ENCODE measurements around the gene CCDC9.

CCDC9 gene

DNA sequence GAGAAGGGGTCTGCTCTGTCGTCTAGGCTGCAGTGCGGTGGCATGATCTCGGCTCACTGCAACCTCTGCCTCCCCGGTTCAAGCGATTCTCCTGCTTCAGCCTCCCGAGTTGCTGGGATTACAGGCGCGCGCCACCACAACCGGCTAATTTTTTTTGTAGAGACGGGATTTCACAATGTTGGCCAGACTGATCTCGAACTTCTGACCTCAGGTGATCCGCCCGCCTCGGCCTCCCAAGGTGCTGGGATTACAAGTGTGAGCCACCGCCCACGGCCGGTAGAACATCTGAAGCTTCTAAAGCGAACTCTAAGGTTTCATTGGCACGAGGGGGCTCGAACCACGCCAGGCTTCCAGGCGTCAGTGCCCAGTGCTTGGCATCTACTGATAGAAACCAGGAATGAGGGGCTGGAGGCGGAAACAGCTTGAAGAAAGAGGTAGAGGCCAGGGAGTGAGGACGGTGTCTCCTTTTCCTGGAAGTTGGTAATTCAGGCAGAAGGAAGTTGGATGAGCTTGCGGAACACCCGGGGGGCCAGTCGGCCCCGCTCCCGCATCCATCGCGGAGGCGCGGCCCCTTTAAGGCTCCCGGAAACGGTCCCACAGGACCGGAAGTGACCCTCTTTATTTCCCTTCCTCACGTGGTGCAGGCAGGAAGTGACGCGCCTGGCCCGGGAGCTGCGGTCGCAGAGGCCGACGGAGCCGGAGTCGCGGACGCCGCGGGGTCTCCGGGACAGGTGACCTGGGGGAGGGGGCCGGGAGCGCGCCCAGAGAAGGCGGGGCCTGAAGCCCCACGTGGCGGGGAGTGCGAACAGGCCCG is at the start of gene CCDC9:
TSS of gene CCDC9 (plus strand) at position 647 of the 814 bp plus-strand sequence. CDS start 1,876 bp downstream, outside the sequence.
- peak; percentile 93 to 94 for DNase-seq

DNA sequence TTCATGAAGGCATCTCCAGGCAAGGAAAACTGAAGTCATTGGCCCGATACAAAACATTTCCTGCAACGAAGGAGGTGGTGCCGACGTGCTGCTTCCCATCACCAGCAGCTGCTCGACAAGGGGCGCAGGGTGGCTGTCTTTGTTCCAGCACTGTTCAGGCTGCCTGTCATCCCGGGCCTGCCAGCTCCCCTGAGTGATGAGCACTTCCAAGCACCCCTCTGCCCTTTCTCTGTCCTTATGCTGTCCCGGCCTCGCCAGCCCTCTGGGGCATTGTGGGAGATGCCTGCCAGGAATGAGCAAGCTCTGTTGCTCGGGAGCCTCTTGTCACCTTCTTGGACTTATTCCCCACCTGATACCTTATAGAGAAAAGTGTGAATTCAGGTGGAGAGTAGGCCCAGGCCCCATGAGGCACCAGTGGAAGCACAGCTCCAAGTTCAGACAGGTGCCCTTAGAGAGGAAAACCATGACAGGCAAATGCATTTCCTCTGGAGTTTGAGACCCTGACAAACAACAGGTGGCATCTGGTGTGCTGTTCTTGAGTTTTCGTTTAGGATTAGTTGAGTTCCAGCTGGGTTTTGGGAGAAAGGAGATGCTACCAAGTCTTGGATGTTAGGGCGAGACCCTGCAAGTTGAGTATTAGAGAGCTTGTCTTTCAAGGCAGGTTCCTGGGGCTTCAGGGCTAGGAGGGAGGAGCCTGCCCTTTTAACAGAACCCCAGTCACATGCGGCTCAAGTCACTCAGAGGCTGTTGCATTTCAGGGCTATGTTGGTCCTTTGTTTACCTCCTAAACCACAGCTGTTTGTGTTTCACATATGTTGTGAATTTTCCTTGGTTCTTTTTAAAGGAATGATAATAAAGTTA is 46.8 kb upstream of the CCDC9 start:
- no peak for DNase-seq

DNA sequence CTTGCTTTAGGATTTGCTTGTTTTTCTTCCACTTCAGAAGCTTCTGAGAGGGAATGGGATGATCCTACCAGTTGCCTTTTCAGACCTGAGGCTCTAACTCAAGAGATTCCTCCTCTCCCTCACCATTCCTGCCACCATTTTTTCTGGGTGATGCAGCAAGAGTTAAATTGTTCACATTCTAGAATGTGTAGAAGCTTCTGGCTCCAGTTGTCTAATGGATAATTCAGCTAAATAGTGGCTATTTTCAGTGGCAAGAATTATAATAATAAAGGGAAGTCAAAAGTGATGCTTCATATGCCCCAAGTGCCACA is 46.2 kb upstream of the CCDC9 start:
- no peak for DNase-seq

GRCh38 chr19:47210689-47211316 is 45.5 kb upstream of the CCDC9 start:
- DNase-seq = peak; percentile 84 to 97

DNA sequence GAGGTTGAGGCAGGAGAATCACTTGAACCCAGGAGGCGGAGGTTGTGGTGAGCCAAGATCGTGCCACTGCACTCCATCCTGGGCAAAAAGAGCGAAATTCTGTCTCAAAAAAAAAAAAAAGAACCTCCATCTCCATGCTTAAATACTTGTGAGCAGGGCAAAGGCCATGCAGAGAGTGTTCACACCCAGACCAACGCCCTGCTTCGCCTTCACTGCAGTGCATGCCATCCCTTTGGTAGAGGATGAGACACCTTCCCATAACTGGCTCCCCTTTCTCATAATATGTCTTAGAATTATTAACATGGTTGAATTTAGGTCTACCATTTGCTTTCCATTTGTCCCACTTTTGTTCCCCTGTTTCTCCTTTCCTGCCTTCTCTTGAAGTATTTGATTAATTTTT is 40.7 kb upstream of the CCDC9 start:
- no peak for DNase-seq

GRCh38 chr19:47221080-47221841 is 35.1 kb upstream of the CCDC9 start:
- no peak for DNase-seq

DNA sequence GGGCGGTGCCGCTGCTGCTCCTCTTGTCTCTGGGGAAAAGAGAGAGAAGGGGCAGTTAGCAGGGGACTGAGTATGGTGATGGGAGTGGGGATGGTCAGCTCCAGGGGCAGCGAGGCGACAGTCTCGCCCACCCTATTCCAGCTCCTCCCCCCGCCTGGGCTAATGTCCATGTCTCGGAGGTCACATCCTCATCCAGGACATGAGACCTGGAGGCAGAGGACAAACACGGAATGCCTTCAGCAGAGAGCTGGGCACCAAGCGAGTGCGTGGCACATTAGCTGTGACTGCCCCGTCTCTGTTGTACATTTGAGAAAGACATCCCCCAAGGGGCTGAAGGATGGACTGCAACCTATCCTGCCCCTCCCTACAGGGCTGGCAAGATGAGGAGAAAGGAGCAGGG is 34.4 kb upstream of the CCDC9 start:
- no peak for DNase-seq

DNA sequence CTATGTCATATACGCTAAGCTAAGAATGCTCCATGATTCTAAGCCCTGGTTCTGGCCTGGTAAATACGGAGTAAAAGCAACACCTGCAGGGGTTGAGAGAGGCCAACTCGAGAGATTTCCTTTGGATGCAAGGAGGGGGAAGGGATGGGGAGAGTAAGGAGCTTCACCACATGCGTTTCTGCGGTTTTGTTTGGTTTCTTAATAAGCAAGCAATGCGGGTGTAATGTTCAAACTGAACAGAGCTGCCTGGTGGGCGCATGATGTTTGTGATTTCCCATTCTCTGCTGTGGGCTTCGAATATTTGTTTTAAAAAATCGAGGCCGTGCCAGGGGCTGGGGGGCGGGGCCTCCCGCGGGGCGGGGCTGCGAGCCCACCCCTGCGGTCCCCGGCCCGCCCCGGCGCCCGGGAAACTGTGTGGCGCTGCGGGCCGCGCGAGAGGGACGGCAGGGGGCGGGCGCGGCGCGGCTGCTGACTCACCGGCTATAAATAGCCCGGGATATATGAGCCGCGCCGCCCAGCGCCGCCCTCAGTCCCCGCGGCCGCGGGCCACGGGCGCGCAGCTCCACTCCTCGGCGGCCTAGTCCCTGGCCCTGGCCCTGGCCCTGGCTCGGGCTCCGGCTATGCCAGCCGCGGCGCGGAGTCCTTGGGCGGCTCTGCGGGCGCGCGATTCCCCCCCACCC is 30.4 kb upstream of the CCDC9 start:
- peak; percentile 78 to 92 for DNase-seq

- DNase-seq = peak; percentile 75 to 96
Observed at GRCh38 chr19:47226426-47227351, 29.6 kb upstream of the CCDC9 start.

DNA sequence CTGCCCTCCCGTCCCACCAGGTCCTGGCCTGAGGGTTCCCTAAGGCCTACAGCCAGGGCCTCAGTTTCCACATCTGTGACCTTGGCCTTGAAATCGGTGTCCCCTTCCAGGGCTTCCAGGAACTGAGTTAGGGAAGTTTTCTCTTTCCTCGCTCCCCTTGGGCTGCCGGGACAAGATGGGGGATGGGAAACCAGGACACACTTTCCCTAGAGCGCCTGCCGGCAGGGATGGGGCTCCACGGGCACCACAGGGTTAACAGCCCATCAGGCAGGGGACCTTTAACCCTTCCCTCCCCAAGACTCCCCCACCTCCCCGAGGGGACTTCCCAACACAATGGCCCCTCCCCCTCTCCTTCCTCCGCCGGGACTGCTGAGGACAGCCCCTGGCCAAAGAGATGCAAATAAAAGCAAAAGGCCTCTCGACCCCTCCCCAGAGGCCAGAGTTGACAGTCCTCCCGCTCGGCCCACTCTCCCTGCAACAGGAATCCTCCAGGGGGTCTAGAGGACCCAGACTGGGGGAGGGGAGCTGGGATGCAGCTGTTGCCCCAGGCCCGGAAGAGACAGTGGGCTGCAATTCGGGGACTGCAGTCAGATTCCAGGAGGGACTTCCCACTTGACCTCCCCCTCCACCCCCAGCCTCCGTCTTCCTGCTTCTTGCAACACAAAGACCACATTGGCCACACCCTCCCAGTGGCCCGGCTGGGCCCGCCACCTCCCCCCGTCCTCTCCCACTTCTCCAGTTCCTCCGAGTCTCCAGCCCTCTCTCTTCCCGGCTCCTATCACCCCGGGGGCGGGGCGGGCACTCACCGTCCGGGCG is 28.8 kb upstream of the CCDC9 start:
- peak; percentile 94 for DNase-seq

- peak; percentile 19 to 41 for DNase-seq
Observed at GRCh38 chr19:47228168-47228936, 28.0 kb upstream of the CCDC9 start.

DNA sequence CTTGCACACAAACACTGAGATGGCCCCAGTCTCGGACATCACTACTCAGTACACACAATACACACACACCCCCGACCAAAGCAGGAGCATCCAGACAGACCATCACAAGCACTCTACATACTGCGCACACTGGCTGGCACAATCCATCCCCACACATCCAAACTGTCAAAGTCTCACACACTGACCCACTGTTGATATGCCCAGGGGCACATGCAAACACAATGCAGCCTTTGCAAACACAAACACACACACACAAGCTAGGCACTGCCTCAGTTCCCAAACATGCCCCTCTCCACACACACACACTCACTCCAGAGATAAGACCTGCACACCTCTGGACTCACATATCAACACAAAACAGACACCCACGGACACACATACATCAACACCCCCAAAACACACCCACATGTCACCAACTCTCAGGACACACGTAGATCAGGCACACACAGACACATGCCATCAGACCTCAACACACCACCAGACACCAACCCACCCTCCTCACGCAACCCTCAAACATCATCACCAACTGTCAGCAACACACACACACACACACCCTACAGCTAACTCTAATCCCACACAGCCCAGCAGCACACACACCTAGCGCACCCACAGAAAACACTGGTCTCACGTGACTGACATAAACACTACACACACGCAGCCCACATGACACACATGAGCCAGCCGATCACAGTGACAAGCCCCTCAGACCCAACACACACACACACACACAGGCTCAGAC is 27.2 kb upstream of the CCDC9 start:
- peak in 1 of 2 donors; percentile 20 for DNase-seq

DNA sequence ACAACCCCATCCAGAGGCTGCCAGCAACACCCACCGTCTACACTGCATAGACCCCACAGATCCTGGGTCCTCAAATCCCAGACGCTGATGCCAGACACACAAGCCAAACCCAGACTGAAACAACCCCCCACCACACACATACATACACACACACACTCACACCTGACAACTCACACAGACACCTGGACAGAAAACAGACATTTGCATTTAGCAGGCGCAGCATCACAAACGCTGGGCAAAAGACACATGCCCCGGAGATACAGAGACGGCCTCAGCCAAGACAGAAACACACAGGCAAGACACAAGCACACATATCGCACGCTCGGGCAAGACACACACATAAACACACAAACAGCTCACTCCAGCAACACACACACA is 26.7 kb upstream of the CCDC9 start:
- DNase-seq = no peak

DNA sequence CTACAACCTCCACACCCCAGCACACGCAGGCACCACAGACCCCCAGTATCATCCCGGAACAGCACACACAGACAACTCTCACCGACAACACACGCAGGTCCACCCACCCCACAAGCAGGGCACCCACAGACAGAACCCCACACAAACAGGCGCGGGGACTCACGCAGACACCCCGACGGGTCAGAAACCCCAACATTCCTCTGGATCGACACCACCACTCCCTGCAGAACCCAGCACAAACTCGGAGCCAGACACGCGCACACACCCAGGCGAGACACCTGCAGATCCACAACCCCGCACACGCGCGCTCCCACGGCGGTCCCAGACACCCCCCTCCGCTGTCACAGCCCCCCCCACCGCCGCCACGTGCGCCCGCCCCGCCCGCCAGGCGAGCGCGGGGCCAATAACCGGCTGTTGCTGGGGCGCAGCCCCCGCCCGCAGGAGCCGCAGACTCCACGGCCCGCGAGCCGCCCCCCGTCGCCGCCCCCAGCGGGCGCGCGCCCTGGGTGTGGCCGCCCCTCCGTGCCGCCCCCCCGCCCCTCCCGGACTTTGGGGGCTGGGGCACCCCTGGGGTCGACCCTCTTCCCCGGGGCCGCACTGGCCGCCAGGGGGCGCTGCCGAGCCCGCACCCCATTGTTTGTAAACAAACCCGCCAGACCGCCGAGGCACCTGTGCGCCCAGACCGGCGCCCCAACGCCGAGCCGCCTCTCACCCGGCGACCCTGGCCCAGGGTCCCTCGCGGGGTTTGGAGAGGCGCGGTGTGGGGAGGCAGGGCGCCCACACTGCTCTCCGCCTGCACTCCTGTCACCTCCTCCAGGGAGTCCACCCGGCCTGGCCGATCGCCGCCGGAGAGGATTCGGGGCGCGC is 26.0 kb upstream of the CCDC9 start:
- peak; percentile 21 to 62 for DNase-seq

GRCh38 chr19:47230921-47231214 is 25.5 kb upstream of the CCDC9 start, which contains the start of gene BBC3:
Gene BBC3, minus strand, starts transcription at chr19:47231199. Its CDS starts 2,768 bp downstream, at chr19:47228431.
- peak in 1 of 2 donors; percentile 36 for DNase-seq

DNA sequence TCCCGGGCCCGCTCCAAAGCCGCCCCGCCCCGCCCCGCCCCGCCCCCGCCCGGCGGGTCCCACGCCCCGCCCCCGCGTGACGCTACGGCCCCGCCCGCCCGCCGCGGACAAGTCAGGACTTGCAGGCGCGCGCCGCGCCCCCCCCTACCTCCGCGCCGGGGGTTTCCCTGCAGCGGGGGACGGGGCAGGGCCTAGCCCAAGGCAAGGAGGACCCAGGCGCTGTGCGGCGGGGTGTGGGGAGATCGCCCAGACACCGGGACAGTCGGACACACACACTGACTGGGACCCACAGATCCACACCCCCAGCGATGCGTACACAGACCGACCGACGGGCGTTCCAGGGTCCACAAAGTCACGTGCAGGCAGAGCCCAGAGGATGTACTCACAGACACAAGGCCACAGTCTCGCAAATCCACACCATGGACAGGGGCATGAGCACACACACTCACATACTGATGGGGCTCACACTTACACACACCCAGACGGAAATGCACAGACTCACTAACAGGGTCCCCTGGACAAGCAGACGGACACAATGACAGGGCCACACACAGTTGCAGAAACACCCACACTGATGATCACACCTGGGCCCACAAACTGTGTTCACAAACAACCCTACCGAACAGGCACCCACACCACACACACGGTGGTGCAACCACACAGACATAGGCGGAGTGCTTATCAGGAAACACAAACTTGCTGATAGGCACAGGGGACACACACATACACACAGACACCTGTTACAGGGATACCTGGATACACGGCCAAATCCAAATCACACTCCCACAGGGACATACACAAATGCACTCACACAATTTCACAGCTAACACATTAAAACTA is 24.9 kb upstream of the CCDC9 start:
- peak; percentile 80 to 83 for DNase-seq

All from inflammatory macrophage treated with lipopolysaccharide for 1 hour (primary cell).